UCSD-AML1 (cell line): ENCODE results near the gene FANCL.
"Not testable (repeated sequence)": the region's sequence is repeated elsewhere in the genome, so short reads cannot be mapped to it uniquely, and the experiment has no call there.

Source experiments
- DNase-seq: peaks from one replicate; lab custom pipeline; 2025; ENCODE audit not compliant: unreplicated experiment; lab: John Stamatoyannopoulos, UW

The FANCL gene

DNA sequence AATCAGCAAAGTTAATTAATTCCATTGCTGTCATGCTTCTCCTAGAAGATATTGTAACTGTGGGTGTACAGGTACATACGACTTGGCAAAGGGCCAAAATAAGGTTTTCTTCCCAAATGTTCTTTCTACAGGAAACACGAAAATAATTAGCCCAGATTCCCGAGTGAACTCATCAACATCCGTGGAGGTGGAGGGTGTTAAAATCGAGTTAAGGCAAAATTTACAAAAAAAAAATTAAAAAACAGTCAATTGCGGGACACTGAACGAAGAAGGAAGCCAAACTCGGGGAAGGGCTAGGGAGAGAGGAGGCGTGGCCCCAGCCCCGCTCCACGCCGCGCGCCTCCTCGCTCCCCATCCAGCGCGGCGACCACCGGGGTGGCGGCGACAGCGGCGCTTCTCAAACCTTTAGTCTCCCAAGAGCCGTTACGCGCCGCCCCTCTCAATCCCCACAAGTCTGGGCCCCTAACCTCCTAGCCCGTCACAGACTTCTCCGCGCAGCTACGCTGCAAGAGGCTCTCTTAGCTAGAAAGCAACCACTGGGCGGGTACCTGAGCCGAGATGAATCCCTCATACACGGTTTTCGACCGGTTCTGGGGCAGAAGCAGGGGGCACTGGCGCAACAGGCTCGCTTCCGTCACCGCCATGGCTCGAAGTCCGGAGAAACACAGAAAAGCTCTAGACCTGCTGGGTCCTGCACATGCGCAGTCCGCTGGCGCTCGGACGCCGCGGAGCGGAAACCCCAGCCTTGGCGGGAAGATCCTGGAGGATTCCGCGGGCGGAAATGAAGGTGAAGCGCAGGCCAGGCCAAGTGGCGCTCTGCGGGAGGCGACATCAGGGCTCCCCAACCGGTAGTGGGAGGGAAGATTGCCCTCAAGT, at the start of gene FANCL:
TSS of gene FANCL (minus strand) at position 656 of the 876 bp plus-strand sequence. CDS start at position 644, 12 bp downstream.
- peak; percentile 90 for DNase-seq

DNA sequence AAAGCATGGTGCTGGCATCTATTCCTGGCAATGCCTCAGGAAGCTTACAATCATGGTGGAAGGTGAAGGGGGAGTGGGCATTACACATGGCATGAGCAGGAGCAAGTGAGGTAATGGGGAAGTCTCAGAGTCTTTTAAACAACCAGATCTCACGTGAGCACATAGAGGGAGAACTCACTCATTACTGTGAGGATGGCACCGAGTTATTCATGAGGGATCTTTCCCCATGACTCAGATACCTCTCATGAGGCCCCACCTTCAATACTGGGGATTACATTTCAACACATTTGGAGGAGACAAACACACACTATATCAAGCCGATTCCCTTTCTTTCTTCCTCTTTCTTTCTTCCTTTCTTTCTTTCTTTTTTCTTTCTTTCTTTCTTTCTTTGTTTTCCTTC, 47.9 kb upstream of the FANCL start:
- DNase-seq, result no peak

DNA sequence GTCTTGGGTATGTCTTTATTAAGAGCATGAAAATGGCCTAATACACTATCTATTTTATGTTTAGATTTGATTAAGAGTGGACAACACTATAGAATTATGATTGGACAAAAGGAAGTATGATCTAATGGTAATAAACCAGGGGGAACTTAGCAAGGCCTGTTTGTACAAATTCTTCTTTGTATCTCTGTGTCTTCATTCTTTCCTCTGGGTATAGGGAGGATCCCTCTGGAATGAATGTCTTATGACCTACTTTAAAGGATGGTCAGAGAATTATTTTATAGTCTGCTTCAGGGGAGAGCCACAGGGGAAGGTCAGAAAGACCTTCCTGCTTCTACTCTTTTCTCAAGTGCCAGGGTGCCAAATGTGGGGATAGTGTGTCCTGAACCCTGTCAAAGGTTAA, 42.8 kb upstream of the FANCL start:
- DNase-seq, result no peak

DNA sequence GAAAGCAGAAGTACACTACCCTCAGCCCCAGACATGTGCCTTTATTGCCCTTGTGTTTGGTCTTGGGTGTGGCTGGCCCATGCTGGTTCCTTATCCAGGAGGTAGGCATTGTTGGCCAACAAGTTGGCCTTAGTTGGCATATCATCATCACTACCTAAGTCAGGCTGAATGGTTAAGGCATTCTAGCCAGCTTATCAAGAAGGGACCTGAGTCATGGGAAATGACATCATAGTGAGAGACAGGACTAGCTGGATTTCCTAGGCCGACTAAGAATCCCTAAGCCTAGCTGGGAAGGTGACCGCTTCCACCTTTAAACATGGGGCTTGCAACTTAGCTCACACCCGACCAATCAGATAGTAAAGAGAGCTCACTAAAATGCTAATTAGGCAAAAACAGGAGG, 34.0 kb upstream of the FANCL start:
- not testable (repeated sequence) for DNase-seq

DNA sequence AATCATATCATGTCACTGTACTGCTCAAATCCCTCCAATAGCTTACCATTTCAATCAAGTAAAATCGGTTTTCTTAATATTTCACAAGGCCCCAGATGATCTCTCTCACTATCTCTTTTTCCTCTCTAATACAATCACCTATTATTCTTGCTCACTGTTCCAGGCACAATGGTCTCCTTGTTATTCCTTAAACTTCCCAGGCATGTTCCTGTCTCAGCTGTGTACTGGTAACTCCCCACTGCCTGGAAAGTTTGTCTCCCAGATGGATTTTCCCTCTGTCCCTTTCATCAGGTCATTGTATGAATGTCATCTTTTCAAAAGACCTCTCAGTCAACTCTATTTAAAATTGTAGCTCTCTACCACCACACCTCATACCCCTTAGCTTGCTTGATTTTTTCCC, 30.7 kb upstream of the FANCL start:
- no peak for DNase-seq

DNA sequence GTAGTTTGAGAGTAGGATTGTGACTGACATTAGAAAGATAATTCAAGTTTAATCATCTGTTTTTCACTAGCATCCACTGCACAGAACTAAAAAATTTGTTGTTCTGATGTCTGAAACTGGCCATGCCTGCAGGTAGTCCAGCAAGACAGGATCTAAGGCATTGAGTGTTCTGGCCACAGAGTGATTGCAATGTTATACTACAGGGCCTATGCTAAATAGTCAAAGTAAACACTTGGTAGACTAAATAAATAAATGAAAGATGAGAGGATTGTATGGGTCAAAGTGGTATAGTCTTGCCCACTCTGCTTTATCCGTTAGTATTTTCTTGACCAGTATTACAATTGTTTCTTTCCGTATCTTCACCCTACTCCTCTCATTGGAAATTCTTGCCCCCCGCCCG, 27.6 kb upstream of the FANCL start:
- no peak for DNase-seq

DNA sequence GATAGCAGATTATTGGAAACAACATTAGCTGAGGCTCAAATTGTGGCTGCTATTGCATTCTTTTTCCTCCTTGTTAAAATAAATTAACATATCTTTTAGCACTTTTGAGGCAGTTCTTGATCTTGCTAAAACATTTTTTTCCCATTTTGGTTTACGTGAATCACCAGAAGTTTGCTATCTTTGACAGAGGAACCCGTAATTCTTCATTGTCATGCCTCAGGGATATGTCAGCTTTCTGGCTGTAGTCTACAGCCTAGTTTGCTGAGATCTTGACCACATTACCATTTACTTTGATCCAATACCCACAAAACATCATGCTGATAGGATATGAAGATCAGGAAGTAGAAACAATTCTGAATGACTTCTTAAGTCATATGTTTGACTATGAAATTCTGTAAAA, 25.1 kb upstream of the FANCL start:
- no peak for DNase-seq

DNA sequence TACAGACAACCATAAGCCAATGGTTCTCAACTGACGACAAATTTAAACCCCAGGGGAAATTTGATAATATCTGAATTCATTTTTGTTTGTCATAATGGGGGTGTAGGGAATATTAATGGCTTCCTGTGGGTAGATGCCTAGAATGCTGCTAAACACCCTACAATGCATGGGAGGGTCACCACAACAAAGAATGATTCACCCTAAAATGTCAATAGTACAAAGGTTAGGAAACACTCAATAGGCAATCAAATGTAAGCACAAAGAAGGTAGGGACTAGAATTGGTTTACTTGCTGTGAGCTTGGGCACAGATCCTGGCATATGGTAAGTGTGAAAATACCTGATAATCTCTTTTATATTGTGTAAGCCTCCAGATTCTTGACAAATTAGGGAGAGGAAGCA, 20.1 kb upstream of the FANCL start:
- DNase-seq, result no peak

DNA sequence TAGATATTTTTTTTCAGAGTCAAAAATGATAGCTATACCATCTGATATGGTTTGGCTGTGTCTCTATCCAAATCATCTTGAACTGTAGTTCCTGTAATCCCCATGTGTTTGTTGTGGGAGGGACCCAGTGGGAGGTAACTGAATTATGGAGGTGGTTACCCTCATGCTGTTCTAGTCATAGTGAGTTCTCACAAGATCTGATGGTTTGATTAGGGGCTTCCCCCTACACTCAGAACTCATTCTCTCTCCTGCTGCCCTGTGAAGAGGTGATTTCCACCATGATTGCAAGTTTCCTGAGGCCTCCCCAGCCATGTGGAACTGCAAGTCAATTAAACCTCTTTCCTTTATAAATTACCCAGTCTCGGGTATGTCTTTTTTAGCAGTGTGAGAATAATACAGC, 17.3 kb upstream of the FANCL start:
- DNase-seq, result not testable (repeated sequence)

DNA sequence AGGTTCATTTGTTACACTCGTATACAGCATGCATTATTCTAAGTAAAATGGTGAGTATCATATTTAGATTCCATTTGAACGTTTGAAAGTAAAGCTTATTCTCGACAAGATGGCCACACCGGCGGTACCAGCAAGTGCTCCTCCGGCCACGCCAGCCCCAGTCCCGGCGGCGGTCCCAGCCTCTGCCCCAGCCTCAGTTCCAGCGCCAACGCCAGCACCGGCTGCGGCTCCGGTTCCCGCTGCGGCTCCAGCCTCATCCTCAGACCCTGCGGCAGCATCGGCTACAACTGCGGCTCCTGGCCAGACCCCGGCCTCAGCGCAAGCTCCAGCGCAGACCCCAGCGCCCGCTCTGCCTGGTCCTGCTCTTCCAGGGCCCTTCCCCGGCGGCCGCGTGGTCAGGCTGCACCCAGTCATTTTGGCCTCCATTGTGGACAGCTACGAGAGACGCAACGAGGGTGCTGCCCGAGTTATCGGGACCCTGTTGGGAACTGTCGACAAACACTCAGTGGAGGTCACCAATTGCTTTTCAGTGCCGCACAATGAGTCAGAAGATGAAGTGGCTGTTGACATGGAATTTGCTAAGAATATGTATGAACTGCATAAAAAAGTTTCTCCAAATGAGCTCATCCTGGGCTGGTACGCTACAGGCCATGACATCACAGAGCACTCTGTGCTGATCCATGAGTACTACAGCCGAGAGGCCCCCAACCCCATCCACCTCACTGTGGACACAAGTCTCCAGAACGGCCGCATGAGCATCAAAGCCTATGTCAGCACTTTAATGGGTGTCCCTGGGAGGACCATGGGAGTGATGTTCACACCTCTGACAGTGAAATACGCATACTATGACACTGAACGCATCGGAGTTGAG, 10.4 kb upstream of the FANCL start:
- DNase-seq, result not testable (repeated sequence)

DNA sequence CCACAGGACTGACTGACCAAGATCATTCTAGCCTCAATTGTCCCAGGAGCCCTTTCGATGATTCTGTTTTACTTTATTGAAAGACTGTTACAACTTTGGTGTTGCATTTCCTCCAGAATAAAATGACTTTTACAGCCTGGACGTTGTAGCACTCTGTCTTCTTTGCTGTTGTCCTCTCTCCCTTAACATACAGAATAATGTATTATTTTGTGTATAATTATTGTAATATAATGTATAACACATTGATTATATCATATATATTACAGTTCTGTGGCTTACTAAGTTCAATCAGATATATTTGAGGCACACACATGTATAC, 380 bp upstream of the FANCL start:
- no peak for DNase-seq

DNA sequence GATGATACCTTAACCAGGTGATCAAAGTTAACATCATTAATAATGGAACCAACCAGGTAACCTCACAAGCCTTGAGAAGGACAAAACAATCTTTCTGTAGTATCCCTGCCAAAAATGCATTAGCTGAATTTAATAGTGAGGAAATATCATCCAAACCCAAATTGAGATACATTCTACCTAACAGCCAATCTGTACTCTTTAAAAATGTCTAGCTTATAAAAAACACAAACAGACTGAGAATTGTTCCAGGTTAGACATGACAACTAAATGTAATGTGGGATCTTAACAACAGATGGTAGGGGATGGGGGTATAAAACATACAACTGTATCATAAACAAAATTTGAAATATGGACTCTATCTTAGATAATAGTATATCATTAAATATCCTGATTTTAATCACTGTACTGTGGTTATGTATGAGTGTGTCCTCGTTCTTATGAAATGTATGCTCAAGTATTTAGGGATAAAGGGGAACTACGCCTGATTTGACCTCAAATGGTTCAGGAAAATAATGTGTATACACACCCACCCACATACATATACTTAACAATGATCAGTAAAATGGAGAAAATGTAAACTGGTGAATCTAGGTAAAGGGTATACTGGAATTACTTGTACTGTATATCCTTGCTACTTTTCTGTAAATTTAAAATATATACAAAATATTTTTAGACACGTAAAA, 1.7 kb downstream of the FANCL start:
- no peak for DNase-seq

DNA sequence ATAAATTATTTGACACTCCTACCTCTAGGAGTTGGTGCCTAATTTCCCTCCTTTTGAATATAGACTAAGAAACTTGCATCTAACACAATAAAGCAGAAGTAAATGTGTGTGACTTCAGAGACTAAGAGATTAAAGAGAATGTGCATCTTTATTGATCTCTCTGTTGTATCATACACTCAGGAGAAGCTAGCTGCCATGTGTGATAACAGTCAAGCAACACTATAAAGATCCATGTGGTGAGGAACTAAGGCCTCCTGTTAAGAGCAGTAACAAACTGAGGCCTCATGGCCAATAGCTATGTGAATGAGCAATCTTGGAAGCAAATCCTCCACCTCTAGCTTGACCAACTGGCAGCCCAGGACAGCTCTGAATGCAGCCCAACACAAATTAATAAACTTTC, 3.4 kb downstream of the FANCL start:
- no peak for DNase-seq

DNA sequence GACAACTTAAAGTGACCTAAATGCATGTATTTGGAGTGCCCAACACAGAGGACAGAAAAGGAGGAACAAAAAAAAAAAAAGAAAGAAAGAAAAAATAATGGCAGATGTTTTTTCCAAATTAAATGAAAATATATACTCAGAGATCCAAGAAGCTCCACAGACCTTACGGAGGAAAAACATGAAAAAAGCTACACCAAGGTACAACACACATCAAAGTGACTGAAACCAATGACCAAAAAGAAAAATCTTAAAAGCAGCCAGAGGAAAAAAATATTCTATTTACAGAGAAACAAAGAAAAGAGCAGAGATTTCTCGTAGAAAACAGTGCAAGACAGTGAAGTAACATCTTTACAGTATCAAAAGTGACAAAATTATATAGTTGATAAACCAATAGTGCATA, 5.1 kb downstream of the FANCL start:
- DNase-seq, result no peak

DNA sequence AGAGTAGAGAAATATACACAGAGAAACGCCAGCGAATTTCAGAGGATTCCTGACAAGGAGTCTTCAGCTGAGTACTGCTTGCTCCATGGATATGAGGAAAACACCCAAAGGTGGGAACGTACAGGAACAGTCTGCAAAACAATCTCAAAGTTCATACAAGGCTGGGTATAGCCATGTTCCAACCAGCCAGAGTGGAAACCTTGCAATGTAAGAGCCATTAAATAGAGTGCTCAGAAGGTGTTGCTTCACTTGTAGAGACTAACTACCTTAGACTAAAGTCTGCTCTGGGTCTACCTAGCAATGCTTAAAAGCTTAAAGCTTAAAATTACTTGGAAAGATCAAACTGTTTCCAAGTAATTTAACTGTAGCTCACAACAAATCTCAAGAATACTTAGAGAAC, 6.0 kb downstream of the FANCL start:
- no peak for DNase-seq

DNA sequence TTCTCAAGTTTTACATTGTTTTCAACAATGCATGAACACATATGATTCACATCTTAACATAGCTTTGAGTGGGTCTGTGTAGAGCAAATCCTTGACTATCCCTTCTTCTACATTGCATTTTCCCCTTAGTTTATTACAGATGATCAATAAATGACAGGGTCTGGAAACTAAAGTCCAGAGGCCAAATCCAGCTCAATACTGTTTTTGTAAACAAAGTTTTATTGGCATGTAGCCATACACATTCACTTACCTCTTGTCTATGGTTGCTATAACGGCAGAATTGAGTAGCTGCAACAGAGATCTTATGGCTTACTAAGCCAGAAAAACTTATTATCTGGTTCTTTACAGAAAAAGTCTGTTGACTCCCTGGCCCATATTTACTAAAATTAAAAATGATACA, 12.8 kb downstream of the FANCL start:
- DNase-seq, result no peak

DNA sequence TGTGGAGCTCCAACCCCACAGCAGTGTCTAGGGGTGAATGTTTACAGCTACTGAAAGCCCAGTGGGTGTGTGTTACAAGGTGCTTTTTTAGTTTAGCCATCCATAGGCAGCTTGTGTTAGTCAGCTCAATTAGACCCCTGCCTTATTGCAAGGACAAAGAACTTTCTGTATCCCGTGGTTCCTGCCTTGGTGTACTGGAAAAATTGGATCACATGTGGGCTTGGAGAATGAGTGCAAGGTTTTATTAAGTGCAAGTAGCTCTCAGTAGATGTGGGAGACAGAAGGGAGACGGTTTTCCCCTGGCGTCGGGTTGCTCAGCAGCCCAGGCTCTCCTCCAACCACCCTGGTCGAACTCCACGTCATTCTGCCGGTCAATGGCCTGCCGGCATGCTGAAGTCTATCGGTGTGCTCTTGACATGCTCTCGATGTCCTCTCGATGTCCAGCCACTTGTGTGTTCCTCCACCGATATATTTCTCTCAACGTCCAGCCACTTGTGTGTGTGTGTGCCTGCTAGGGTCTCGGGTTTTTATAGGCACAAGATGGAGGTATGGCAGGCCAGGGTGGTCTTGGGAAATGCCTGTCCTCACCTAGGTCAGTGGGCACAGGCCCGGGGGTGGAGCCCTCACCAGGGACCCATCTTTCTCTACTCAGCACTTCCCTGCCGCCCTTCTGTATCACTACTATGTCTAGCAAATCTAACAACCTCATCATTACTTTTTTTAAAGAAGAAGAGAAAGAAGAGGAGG, 13.8 kb downstream of the FANCL start:
- no peak for DNase-seq

DNA sequence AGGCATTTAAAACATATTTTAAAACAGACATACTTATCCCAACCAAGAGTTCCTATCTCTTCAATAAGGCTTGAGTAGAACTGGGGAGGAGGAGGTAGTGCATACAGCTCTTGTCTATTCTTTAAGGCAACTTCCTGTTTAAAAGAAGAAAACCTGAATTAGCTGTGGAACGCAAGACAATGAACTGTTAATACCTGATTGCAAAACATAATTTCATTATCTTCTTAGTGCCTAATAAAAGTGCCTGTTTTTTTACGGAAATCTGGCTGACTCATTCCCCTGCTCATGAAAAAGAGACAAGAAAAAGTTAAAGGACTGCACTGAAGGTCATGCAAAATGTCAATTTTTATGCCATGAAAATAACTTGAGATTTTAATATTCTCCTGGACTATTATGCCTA, 19.2 kb downstream of the FANCL start:
- DNase-seq, result no peak

DNA sequence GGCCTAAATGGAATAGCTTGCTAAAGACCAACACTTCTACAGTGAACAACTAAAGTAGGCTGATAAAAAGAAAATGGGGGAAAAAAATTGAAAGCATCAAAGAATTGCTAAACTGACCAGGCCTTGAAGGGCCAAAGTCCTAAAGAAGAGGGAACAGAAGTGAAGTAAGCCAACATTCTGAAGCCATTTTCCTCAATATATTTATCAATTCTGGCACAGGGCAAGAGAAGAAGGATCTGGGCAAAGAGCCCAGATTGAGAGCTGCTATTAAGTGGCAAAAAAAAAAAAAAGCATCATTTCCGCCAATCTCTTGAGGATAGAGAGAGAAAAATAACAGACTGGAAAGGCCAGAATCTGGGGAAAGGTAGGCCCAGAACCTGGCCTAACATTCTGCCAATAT, 25.7 kb downstream of the FANCL start:
- no peak for DNase-seq

DNA sequence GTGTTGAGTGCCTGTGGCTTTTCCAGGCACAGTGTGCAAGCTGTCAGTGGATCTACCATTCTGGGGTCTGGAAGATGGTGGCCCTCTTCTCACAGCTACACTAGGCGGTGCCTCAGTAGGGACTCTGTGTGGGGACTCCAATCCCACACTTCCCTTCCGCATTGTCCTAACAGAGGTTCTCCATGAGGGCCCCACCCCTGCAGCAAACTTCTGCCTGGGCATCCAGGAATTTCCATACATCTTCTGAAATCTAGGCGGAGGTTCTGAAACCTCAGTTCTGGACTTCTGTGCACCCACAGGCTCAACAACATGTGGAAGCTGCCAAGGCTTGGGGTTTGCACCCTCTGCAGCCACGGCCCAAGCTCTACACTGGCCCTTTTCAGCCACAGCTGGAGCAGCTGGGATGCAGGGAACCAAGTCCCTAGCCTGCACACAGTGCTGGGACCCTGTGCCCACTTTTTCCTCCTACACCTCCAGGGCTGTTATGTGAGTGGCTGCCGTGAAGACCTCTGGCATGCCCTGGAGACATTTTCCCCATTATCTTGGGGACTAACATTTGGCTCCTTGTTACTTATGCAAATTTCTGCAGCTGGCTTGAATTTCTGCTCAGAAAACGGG, 30.1 kb downstream of the FANCL start:
- DNase-seq, result not testable (repeated sequence)

DNA sequence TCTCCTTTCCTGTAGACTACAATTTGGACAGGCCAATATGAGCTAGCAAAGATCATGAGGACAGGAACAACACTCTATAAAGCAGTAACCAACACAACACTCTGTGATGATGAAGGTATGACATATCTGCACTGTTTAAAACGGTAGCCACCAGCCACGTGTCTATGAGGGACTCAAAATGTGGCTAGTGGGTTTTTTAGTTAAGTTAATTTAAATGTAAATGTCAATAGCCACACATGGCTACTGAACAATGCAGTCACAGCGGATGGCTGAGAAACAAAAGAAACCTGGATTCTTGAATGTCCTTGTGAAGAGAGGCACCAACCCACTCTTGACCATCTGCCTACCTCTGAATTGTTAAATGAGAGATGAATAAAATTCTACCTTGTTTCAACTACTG, 33.9 kb downstream of the FANCL start:
- no peak for DNase-seq
